Epithelial cell of esophagus (primary cell): ENCODE results near the gene RGS7.
A peak's percentile ranks its signal among the peaks of the same experiment; 100 is the strongest.

ENCODE experiments used
- DNase-seq: peaks from one replicate; pipeline ENCODE4 v3.0.0; 2010; ENCODE audit warnings: low read depth
- H3K4me3 ChIP-seq: 2 replicates; pipeline ENCODE4 v1.5.1; 2011; ENCODE audit warnings: mild to moderate bottlenecking, low read length, control low read depth
- TF ChIP-seq, protein P1 (sequence below): IDR thresholded peaks from 2 replicates; pipeline ENCODE4 v1.5.1; 2011; ENCODE audit warnings: low read depth, mild to moderate bottlenecking, low read length, control low read depth, inconsistent platforms; ENCODE audit not compliant: insufficient read depth; ENCODE audit errors: missing control alignments

RGS7 gene

GRCh38 chr1:241356519-241357365, at the start of gene RGS7:
TSS of gene RGS7 (minus strand) at chr1:241357205.
- DNase-seq, result peak; percentile 35
- H3K4me3 ChIP-seq, result peak within 1 kb of the TSS; percentile 14
- TF ChIP-seq, protein P1, sequence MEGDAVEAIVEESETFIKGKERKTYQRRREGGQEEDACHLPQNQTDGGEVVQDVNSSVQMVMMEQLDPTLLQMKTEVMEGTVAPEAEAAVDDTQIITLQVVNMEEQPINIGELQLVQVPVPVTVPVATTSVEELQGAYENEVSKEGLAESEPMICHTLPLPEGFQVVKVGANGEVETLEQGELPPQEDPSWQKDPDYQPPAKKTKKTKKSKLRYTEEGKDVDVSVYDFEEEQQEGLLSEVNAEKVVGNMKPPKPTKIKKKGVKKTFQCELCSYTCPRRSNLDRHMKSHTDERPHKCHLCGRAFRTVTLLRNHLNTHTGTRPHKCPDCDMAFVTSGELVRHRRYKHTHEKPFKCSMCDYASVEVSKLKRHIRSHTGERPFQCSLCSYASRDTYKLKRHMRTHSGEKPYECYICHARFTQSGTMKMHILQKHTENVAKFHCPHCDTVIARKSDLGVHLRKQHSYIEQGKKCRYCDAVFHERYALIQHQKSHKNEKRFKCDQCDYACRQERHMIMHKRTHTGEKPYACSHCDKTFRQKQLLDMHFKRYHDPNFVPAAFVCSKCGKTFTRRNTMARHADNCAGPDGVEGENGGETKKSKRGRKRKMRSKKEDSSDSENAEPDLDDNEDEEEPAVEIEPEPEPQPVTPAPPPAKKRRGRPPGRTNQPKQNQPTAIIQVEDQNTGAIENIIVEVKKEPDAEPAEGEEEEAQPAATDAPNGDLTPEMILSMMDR, result no peak

DNA sequence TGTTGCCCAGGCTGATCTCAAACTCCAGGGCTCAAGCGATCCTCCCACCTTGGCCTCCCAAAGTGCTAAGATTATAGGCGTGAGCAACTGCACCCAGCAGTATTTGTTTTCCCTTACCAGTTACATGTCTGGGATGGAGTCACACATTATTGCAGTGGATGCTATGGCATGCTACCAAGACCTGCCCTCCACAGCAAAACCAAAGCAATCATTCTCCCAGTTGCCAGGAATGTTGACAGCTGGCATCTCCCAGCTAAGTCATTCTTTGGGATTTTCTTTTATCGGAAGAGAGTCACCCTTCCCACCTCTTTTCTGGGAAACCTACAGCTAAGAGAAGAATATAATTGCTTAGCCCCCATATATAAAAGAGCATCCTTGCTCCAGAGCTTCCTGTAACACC, 49.4 kb upstream of the RGS7 start:
- no peak for DNase-seq
- no peak overlapping the region for H3K4me3 ChIP-seq
- TF ChIP-seq, protein P1, result no peak

DNA sequence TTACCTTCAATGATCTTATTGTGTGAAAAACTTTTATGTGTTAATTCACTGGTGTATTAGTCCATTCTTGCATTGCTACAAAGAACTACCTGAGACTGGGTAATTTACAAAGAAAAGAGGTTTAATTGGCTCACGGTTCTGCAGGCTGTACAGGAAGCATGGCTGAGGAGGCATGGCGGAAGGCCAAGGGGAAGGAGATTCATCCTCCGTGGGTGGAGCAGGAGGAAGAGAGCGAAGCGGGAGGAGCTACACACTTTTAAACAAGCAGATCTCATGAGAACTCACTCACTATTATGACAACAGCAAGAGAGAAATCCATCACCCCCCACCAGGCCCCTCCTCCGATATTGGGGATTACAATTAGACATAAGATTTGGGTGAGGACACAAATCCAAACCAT, 44.2 kb upstream of the RGS7 start:
- no peak for DNase-seq
- TF ChIP-seq, protein P1, result no peak
- no peak overlapping the region for H3K4me3 ChIP-seq

DNA sequence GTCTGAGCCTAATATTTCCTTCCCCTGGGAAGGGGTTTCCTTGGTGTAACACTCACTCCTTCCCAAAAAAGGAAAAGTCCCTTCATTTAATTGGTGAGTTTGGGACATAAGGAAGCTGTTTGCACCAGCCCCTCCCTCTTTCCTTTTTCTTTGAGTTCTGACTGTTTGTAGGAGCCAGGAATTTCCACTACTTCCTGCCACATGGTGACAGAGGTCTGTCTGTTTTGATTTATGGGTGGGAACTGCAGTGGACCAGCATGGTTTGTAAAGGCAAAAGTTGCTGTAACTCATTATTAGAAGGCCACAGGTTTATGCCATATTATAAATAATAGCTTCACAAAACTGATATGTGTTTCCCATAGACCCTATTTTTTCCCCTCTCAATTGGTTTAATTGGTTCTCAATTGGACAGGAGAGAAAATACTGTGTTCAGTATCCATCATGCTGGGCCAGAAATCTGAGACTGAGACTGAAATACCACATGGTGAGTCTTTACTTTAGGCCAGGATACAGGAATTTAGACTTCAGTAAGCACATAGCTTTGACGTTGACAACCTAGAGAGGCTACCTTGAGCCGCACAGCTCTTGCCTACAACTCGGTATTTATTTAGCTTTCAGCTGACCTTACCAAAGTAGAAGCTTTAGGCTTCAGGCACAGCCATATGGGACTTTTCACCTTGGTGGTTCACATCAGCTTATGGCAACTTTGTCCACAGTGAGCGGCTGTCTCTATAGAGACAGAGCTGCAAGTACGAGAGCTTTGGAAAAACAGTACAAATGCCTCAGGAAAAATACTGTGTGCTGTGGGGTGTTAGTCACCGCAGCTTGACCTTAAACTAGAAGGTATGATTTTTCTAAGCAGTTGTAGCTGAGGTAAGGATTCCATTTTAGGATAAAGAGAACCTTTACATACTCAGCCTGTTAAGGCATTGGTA, 40.0 kb upstream of the RGS7 start:
- DNase-seq, result peak; percentile 32
- H3K4me3 ChIP-seq, result no peak overlapping the region
- TF ChIP-seq, protein P1, result no peak

DNA sequence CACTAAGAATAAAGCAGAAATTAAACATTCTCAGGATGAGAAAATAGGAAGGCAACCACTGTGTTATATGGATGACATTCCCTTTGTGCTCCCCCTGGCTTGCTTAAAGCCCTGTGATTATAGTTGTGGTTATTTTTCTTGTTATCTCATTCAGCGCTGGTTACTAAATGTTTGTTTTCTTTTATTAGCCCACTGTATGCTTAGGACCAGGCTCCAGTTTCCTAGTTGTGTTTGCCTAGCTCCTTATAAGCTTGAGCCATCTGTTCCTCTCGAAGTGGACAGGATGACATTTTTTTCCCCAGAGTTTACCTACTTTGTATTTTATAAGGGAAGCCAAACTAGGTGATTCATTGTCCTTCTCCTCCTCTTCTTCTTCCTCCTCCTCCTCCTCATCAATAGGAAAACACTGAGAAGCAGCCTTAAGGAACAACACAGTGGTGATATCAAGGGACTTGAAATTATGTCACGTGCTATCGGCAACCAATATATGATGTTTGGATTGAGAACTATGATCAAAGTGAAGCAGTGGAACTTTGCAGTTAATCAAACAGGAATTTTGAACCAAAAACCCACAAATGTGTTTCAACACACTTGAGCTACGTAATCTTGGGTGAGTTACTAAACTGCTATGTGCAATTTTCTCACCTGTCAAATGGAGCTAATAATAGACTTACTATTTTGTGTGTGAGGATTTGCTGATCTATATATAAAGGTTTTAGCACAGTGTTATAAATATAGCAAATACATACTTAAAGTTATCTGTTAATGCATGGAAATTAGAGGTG, 35.1 kb upstream of the RGS7 start:
- DNase-seq, result peak; percentile 60
- TF ChIP-seq, protein P1, result no peak
- no peak overlapping the region for H3K4me3 ChIP-seq

DNA sequence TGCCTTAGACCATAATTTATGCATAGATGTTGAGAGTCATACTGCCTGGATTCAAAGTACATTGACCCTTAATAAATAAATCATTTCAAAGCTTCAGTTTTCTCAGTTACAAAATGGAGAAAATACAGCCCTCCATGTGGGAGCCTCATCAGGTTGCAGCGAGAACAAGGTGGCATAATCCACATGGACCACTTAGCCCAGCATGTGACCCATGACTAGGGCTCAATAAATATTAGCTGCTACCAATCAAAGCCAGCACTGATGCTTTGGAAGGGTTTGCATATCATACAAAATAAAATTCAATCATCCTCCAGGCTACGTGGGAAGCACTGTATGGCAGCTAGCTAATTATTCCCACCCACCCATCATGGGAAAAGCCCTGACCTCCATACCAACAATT, 33.5 kb upstream of the RGS7 start:
- H3K4me3 ChIP-seq, result no peak overlapping the region
- DNase-seq, result no peak
- TF ChIP-seq, protein P1, result no peak
